NCI-H187 (cell line): Measurements from ENCODE around the gene IFI30.

Experiments used
- DNase-seq, 2 experiments: peaks; one replicate each; lab custom pipeline; 2025; lab: John Stamatoyannopoulos, UW

The IFI30 gene

DNA sequence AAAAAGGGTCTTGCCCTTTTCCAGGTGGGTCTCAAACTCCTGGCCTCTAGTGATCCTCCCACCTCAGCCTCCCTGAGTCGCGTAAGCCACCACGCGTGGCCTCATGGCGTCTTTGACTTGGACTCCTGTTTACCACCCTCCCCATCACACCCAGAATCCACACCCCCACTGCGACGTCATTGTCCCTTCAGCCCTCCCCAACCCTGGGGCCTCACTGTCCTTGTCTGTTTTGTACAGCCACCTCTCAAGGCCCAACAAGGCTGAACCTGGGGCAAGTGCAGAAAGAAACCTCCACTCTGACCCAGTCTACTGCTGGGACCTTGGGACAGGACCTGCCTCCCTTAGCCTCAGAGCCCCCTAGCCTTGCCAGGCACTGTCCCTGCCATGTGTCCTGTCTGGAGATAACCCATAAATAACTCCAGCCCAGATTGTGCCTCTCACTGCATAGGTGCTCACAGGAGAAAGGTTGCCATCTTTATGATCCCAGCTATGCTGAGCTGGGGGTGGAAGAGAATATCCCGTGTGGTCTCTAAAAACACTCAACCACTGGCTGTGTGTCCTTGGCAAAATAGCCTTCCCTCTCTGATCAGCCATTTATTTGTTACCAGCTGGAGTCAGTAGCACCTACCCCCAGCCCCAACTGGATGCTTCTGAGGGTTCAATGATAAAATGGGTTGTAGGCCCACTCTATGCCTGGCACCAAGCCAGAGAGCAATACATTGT lies 1.8 kb upstream of the IFI30 start:
- no peak for DNase-seq

DNA sequence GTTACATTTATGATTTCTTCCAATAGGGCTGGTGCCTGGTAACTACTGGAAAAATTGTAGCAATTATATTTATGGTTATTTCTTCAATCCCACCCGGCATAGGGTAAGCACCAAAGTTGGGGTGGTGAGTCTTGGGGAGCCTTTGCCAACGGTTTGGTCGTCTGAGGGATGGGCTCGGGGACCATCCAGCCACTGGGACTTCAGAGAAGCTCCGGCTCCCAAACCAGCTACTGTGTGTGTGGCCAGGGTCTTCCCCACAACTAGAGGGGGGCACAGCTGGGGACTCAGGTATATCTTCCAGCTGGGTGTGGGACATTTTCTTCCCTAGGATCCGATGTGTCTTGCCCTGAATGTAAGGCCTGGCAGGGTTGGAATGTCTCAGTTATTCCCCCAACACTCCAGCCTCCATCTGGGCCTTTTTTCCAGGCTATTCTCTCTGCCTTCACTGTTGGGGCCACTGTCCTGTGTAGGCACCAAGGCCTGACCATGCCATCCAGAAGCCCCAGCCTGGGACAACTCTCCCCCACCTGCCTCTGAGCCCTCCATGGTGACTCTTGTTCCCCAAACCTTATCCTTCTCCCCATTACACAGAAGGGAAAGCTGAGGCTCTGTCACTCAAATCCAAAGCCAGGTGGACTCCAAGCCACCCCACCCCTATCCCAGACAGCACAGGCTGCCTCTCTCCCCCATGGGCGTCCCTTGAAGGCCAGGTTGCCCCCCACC lies 1.1 kb upstream of the IFI30 start:
- DNase-seq, result no peak

DNA sequence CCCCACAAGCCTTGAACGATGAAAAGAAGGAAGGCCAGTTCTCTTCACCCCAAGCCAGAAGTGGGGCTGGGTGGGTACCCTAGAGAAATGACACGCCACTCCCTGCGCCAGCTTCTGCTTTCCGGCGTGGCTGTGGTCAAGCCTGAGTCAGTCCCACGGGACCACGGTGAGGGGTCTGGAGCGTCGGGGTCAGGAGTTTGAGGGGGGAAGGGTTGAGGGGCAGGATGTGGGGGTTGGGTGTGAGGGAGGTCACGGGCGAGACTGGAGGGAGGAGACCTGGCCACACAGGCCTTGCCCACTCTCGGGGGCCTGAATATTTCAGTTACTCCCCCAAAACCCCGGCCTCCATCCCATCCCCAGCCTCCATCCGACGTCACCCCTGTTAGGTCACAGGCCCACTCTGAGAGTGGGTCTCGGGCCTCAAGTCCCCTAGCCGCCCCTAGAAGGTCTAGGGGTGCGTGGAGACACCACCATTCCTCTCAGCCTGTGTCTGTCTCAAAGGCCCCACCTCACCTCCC lies 500 bp upstream of the IFI30 start:
- no peak for DNase-seq

DNA sequence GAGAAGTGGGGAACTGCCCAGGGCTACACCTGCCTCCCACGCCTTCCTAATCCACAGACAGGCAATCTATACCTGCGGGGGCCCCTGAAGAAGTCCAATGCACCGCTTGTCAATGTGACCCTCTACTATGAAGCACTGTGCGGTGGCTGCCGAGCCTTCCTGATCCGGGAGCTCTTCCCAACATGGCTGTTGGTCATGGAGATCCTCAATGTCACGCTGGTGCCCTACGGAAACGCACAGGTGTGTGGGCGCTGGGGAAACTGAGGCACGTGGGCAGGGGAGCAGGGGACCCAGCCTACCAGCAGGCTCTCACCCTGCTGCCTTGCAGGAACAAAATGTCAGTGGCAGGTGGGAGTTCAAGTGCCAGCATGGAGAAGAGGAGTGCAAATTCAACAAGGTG lies 1.4 kb downstream of the IFI30 start:
- no peak for DNase-seq

DNA sequence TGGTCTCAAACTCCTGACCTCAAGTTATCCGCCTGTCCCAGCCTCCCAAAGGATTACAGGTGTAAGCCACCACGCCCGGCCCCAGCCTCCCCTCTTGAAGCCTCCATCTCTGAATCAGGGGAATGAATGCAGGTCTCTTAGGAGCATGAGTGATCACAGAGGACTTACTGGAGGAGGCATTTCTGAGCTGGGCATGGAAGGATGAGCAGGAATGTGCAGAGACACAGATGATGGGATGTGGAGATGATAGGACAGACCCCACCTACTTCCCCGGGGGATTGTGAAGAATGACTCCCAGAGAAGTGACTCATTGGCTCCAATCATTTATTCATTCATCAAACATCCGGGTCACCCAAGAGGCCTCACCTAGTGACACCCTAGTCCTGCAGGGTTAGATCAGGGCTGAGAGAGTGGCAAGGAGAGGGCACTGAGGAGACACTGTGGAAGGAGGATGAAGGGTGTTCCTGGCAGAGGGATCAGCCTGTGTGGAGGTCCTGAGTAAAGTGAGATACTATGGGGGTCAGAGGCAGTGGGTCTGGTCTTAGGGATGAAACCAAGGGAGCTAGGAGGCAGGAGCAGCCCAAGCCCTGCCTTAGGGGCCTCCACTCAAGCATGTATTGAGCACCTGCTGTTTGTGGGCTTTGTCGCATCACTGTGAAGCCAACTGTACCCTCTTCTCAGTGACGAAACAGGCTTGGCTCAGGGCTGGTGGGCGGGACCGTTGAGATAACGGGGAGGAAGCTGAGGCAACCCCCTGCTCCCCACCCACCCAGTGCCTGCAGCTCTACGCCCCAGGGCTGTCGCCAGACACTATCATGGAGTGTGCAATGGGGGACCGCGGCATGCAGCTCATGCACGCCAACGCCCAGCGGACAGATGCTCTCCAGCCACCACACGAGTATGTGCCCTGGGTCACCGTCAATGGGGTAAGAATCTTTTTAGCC lies 3.0 kb downstream of the IFI30 start:
- DNase-seq, result no peak

DNA sequence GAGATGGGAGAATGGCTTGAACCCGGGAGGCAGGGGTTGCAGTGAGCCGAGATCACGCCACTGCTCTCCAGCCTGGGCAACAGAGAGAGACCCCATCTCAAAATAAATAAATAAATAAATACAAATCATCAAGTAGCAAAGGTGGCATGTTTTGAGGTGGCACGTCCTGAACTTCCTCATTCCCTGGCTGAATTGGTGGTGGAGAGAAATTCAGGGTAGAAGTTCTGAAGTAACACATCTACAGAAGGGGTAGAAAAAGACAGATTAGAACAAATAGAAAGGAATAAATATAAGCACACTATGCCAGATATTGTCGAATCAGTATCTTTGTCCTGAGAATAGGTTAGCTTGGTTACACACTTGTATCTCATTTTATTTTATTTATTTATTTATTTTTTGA lies 6.3 kb downstream of the IFI30 start:
- DNase-seq, result no peak

DNA sequence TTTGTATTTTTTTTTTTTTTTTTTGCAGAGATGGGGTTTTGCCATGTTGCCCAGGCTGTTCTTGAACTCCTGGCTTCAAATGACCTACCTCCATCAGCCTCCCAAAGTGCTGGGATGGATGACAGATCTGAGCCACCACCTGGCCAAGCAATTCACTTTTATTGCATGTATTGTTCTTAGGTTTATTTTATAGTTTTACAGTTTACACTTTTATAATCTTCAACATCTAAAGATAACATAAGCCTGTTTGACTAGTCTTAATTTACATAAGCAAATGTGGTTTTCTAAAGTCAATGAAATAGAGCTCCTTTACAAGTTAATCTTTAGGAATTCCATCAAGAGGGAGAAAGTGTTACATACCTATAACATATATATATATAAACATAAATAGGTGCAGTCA lies 9.9 kb downstream of the IFI30 start:
- no peak for DNase-seq

DNA sequence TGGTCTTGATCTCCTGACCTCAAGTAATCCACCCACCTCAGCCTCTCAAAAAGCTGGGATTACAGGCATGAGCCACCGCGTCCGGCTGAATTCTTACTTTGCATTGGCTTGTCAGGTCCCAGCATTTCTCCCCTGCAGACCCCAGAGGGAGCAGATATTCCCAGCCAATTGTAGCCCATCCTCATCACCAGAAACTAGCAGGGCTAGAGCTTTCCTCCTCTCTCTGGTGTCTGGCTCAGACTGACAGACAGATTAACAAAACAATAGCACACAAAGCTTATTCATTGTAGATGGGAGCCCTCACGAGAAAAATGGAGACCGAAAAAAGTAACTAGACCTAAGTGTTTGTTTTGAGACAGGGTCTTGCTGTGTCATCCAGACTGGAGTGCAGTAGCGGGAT lies 11.9 kb downstream of the IFI30 start:
- DNase-seq, result no peak

DNA sequence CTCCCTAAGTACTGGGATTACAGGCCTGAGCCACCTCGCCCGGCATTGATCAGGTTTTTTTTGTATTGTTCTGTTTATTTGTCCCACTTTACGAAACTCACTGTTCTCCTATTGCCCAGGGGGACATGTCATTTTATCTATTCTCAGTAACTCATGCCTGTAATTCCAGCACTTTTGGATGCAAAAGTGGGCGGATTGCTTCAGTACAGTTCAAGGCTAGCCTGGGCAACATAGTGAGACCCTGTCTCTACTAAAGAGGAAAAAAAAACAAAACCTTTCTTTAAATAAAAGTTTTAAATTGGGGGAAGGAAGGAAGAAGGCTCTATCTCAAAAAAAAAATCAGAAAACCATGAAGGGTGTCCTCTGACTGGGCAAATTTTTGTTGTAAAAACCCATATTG lies 16.7 kb downstream of the IFI30 start:
- no peak for DNase-seq

DNA sequence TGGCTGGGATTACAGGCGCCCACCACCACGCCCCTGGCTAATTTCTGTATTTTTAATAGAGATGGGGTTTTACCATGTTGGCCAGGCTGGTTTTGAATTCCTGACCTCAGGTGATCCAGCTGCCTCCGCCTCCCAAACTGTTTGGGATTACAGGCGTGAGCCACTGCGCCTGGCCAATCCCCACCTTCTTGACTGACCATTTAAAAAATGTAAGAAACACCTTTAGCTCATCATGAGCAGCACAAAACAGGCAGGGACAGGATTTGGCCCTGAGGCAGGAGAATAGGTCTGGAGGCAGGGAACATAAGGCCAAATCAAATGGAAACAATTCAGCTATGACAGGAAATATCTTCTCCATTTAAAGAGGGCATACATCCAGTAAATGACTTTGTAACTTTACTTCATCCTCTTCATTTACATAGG lies 18.0 kb downstream of the IFI30 start:
- no peak for DNase-seq

DNA sequence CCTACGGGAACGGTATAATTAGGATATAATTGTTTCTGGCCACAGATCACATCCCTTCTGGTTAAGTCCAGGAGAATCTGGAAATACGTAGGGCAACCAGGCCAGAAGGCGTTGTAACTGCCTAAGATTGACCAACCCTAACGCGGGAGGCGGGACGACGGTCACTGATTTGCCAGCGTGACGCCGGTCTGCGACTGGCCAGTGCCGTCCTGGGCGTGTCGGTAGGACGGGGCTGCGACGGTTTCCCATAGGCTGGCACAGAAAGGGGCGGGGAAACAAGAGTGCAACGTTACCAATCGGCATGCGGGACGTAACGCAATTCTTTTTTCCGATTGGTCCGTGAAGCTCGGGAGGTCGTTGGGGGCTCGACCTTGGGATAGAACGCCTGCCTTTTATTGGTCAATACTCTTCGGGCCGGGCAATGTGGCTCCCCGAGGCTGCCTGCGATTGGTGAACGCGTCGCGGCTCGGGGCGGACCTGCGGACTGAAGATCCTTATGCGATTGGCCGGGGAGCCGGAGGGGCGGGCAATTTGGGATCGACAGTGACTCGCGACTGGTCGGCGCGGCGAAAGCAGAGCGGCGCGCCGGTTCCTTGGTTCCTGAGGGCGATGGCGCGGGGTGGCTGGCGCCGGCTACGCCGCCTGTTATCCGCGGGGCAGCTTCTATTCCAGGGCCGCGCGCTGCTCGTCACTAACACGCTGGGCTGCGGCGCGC lies 19.2 kb downstream of the IFI30 start, which contains the start of gene MPV17L2:
Gene MPV17L2 (plus strand): TSS at position 546 of the 715 bp plus-strand sequence. CDS start 64 bp downstream, at position 610.
- peak; percentile 81 to 97 for DNase-seq

DNA sequence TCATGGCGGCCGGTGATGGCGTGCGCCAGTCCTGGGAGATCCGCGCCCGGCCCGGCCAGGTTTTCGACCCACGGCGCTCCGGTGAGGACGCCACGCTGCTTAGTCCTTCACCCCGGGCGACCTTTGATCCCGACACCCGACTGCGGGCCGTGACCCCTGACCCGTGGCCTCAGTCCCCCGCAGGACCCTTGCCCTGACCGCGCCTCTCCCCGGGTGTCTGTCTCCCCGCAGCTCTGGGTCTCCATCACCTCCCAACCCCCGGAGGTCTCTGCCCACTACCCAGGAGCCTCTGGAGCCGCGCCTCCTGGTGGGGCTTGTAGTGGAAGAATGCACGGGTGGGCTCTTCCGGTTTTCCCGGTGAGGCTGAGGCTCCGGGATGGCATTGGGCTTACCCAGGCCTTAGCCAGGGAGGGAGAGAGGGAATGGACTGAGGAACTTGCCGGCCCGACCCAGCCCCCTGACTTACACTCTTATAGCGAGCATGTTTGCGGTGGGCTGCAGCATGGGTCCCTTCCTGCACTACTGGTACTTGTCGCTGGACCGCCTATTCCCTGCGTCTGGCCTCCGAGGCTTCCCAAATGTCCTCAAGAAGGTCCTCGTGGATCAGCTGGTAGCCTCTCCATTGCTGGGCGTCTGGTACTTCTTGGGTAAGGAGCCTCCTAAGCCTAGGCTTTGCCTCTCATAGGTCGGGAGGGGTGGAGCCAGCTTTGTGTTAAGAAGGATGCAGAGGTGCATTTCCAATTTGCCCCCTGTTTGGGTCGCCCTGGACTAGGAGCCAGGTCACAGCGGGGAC lies 20.0 kb downstream of the IFI30 start:
- DNase-seq, result no peak

DNA sequence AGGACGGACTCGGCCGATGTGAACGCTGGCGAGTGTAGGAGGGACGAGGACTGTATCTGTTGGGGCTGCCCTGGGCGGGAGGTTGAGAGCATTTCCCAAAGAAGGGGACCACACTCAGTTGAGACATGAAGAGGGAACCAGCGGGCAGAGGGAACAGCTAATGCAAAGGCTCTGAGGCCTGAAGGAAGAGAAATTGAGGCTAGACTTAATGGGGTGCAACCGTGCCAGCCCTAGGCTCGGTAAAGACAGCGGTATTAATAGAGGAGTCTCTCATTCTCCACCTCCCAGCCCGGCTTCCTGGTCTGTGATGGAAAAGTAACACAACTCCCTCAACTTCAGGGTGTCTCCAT lies 20.5 kb downstream of the IFI30 start:
- no peak for DNase-seq

DNA sequence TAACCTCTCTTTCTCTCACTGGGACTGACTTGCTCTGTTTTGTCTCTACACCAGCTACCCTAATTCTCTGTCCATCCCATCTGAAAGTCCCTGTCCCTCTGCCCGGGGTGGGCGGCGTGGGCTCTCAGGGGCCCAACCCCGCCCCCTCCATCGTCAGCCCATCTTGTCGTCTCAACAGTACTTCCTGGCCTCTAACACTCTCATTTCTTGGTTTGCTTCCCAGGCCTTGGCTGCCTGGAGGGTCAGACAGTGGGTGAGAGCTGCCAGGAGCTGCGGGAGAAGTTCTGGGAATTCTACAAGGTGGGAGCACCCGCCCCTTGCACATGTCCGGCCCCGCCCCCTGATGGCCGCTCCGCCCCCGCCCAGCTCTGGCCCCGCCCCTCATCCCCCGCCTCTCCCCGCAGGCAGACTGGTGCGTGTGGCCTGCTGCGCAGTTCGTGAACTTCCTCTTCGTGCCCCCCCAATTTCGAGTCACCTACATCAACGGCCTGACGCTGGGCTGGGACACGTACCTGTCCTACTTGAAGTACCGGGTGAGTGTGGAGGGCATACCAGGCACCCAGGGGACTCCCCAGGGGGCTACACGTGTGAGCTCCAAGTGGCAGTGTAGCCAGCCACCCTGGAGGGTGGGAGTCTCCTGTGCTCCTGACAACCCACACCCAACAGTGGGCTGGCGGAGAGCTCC lies 21.1 kb downstream of the IFI30 start:
- no peak for DNase-seq

DNA sequence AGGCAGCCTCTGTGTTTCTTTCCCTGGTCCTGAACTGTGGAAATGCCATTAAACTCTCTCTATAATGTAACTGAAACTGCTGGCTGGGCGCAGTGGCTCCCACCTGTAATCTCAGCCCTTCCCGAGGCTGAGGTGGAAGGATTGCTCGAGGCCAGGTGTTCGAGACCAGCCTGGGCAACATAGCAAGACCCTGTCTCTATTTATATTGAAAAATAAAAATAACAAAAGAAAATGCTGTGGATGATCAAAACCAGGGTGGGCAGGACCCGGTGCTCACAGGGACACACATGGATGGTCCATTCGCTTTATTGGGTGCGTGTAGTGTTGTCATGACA lies 22.9 kb downstream of the IFI30 start:
- DNase-seq, result no peak

DNA sequence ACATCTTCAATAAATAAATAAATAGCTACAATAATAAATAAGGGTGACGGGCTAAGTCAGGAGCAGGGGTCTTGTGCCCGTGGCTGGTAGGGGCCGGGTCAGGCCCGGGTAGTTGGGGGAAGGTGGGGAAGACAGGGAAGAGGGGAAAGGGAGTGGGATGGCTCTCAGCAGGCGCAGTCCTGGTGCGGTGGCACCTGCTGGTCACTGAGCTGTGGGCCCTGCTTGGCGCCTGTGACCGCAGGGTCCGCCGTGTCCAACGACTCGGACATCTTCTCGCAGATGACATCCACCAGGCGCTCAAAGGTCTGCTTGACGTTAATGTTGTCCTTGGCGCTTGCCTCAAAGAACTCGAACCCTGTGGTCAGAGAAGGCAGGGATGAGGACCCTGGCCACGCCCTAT lies 23.7 kb downstream of the IFI30 start:
- no peak for DNase-seq

DNA sequence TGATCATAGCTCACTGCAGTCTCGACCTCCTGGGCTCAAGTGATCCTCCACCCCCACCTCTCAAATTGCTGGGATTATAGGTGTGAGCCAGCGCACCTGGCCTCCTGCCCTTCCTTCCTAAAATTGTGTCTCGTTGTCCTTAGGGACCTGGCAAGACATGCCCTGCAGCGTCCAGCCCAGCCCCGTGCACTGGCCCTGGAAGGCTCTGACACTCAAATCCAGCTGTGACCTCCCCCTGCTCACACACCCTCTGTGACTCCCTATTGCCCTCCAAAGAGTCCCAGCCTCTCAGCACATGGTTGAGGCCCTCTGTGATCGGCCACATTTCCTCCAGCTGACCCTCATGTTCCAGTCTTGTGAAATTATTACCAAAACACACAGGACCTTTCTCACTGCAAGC lies 24.3 kb downstream of the IFI30 start:
- DNase-seq, result no peak

DNA sequence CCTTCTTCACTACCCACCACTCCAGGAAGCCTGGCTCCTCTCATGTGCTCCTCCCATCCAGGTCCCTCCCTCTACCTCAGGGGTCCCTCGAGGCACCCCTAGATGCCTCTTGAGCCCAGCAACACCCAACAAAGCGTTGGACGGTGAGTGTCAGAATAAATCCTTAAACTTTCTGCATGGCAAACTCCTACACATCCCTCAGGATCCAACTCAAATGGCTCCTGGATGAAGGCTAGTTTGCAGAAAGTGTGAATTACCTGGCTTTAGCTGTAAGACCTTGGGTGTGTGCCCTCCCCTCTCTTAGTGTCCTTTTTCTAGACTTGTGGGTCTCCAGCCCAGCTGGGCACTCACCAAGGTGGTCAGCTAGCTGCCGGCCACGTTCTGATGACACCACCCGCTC lies 24.8 kb downstream of the IFI30 start:
- DNase-seq, result no peak

DNA sequence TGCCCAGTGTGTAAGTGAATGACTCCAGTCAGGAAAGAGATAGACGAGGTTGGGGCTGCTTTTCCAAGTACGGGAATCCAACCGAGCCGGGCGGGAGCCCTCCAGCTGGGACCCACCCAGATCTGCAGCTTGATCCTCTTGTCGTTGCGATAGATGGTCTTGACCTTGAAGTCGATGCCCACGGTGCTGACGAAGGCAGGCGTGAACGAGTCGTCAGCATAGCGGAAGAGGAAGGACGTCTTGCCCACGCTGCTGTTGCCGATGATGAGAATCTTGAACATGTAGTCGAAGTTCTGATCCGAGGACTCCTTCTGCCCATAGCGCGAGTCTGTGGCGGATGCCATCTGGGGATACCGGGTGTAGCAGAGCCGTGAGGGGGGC lies 28.8 kb downstream of the IFI30 start:
- no peak for DNase-seq

DNA sequence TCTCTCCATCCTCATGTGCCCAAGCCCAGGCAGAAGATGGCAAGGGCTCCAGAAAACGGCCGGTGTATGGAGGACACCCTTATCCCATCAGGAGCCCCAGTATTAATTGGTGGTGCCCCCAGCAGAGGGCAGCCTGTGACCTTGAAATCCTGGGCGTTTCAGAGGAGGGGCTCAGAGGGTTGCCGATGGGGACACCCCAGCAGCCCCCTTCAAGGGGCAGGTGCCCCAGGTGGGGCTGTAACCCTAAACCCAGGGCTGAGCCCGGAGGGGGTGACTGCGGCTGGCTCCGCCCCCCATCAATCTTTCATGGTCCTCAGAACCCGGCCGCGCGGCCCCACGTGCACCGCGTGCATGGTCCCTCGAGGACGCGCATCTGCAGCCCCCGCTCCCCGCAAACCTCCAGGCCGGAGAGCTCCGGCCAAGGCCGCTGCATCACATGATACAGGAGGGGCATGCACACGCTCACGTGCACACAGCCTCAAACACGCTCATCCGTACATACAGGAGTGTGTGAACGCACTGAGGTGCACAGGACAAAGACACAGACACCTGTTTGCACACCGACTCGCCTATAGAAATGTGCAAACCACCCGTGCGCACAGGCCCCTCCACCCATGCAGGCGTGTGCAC lies 29.3 kb downstream of the IFI30 start:
- no peak for DNase-seq
